ENCODE measurements around the gene UBAC2.
"Not testable (repeated sequence)": the region's sequence is repeated elsewhere in the genome, so short reads cannot be mapped to it uniquely, and the experiment has no call there.

Gene UBAC2

GRCh38 chr13:99214731-99215130 is 14.1 kb downstream of the UBAC2 start:
- DNase-seq (ENCODE audit: low spot score): no peak

GRCh38 chr13:99215184-99215830 is 14.7 kb downstream of the UBAC2 start:
- DNase-seq (ENCODE audit: low spot score): no peak

- no peak for DNase-seq (ENCODE audit: low spot score)
Observed at GRCh38 chr13:99217461-99218110, 16.9 kb downstream of the UBAC2 start.

GRCh38 chr13:99218126-99218525 is 17.5 kb downstream of the UBAC2 start:
- DNase-seq (ENCODE audit: low spot score): no peak

GRCh38 chr13:99218545-99218944 is 17.9 kb downstream of the UBAC2 start:
- no peak for DNase-seq (ENCODE audit: low spot score)

GRCh38 chr13:99218969-99219368 is 18.3 kb downstream of the UBAC2 start:
- no peak for DNase-seq (ENCODE audit: low spot score)

GRCh38 chr13:99220199-99220935 is 19.7 kb downstream of the UBAC2 start:
- DNase-seq (ENCODE audit: low spot score): no peak

GRCh38 chr13:99221567-99222239 is 21.0 kb downstream of the UBAC2 start:
- no peak for DNase-seq (ENCODE audit: low spot score)

- DNase-seq (ENCODE audit: low spot score): no peak
Observed at GRCh38 chr13:99223587-99223986, 22.9 kb downstream of the UBAC2 start.

GRCh38 chr13:99224021-99224420 is 23.4 kb downstream of the UBAC2 start:
- DNase-seq (ENCODE audit: low spot score): peak; percentile 41

GRCh38 chr13:99225078-99225477 is 24.4 kb downstream of the UBAC2 start:
- no peak for DNase-seq (ENCODE audit: low spot score)

- DNase-seq (ENCODE audit: low spot score): no peak
Observed at GRCh38 chr13:99226513-99226912, 25.9 kb downstream of the UBAC2 start.

GRCh38 chr13:99227331-99227900 is 26.8 kb downstream of the UBAC2 start:
- DNase-seq (ENCODE audit: low spot score): no peak

- DNase-seq (ENCODE audit: low spot score): no peak
Observed at GRCh38 chr13:99227909-99228688, 27.4 kb downstream of the UBAC2 start.

- DNase-seq (ENCODE audit: low spot score): no peak
Observed at GRCh38 chr13:99228737-99229691, 28.4 kb downstream of the UBAC2 start.

GRCh38 chr13:99230588-99230987 is 29.9 kb downstream of the UBAC2 start:
- not testable (repeated sequence) for DNase-seq (ENCODE audit: low spot score)

GRCh38 chr13:99230991-99231390 is 30.3 kb downstream of the UBAC2 start:
- no peak for DNase-seq (ENCODE audit: low spot score)

- DNase-seq (ENCODE audit: low spot score): no peak
Observed at GRCh38 chr13:99231721-99232120, 31.1 kb downstream of the UBAC2 start.

GRCh38 chr13:99237981-99238662 is 37.5 kb downstream of the UBAC2 start:
- DNase-seq (ENCODE audit: low spot score): no peak
